ENCODE data around the gene PCDHGA4. TPM values are rescaled to one million over a fixed set of nuclear protein-coding genes. Genes with fewer than 3 reads are reported as not detected.

PCDHGA4 gene
- total RNA-seq, 1 experiment from 2014 or later, result 0.69 TPM

DNA sequence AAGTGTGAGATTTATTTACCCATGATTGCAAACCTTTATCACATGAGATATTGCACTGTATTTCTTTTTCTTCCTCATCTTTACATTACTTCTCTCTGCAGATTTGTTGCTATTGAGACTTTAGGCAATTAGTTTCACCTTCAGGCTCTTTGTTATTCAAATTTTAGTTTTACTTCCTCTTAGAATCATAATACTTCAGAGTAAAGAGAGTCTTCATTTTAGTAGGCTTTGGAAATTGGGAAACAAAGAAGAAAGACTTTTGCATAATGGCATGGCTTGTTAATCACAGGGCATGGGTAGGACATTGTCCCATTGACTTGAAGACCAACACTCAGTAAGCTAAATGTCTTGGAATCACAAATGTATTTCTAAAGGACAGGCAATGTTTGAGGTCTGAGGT is 7.9 kb downstream of the PCDHGA4 start:
- Histone ChIP-seq H3K4me1 (ENCODE audit: control insufficient read depth, insufficient read depth, low read length) (no peaks in the 10 kb centered on the region), H3K4me3 (ENCODE audit: low read depth in 2 of 2, low read length in 2 of 2) (no peak overlapping the region), H3K36me3 (ENCODE audit: control insufficient read depth, insufficient read depth, low read length) (no peaks in the 10 kb centered on the region), H3K27ac (ENCODE audit: low read length) (no peak overlapping the region), H3K27me3 (ENCODE audit: control insufficient read depth, insufficient read depth, low read length) (no peaks in the 10 kb centered on the region), H3K9me3 (ENCODE audit: control insufficient read depth, insufficient read depth, low read depth, low read length) (peaks cover 13% of the 10 kb centered on the region; the same call in 1 of the 2 replicates)
- DNase-seq (ENCODE audit: low read depth, low spot score) (no peak), ATAC-seq (no peak)
- ChIA-PET CTCF (no interaction called here), POLR2A (no interaction called here)
- intact Hi-C loops (cut with micrococcal nuclease; ENCODE audit: unreplicated experiment) (loop anchor here (10.0 kb wide), 1 partner anchor 52 kb away; the partner anchor contains the start of genes PCDHGA10 and PCDHGB7), in situ Hi-C loops (cut with HindIII; ENCODE audit: low pct_unique_long_range_greater_than_20kb, low sequenced_read_pairs) (no loop called here)
- TF ChIP-seq, protein P1, sequence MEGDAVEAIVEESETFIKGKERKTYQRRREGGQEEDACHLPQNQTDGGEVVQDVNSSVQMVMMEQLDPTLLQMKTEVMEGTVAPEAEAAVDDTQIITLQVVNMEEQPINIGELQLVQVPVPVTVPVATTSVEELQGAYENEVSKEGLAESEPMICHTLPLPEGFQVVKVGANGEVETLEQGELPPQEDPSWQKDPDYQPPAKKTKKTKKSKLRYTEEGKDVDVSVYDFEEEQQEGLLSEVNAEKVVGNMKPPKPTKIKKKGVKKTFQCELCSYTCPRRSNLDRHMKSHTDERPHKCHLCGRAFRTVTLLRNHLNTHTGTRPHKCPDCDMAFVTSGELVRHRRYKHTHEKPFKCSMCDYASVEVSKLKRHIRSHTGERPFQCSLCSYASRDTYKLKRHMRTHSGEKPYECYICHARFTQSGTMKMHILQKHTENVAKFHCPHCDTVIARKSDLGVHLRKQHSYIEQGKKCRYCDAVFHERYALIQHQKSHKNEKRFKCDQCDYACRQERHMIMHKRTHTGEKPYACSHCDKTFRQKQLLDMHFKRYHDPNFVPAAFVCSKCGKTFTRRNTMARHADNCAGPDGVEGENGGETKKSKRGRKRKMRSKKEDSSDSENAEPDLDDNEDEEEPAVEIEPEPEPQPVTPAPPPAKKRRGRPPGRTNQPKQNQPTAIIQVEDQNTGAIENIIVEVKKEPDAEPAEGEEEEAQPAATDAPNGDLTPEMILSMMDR (IDR thresholded peaks at IDR 0.05), result no peak
- TF ChIP-seq SIN3A (IDR thresholded peaks at IDR 0.05; ENCODE audit: borderline replicate concordance, insufficient read depth, low read depth, low read length) (no peak), TCF7L2 (IDR thresholded peaks at IDR 0.05; ENCODE audit: low read depth, low read length) (no peak), POLR2AphosphoS5 (IDR thresholded peaks at IDR 0.05; ENCODE audit: low read depth, low read length) (no peak)
- TF ChIP-seq, protein P2, sequence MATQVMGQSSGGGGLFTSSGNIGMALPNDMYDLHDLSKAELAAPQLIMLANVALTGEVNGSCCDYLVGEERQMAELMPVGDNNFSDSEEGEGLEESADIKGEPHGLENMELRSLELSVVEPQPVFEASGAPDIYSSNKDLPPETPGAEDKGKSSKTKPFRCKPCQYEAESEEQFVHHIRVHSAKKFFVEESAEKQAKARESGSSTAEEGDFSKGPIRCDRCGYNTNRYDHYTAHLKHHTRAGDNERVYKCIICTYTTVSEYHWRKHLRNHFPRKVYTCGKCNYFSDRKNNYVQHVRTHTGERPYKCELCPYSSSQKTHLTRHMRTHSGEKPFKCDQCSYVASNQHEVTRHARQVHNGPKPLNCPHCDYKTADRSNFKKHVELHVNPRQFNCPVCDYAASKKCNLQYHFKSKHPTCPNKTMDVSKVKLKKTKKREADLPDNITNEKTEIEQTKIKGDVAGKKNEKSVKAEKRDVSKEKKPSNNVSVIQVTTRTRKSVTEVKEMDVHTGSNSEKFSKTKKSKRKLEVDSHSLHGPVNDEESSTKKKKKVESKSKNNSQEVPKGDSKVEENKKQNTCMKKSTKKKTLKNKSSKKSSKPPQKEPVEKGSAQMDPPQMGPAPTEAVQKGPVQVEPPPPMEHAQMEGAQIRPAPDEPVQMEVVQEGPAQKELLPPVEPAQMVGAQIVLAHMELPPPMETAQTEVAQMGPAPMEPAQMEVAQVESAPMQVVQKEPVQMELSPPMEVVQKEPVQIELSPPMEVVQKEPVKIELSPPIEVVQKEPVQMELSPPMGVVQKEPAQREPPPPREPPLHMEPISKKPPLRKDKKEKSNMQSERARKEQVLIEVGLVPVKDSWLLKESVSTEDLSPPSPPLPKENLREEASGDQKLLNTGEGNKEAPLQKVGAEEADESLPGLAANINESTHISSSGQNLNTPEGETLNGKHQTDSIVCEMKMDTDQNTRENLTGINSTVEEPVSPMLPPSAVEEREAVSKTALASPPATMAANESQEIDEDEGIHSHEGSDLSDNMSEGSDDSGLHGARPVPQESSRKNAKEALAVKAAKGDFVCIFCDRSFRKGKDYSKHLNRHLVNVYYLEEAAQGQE (IDR thresholded peaks at IDR 0.05; ENCODE audit: insufficient read depth in 1 of 2, low read depth in 2 of 2, low read length in 1 of 2), result no peak
- BruUV-seq (replicated peaks), result no TSS peak

DNA sequence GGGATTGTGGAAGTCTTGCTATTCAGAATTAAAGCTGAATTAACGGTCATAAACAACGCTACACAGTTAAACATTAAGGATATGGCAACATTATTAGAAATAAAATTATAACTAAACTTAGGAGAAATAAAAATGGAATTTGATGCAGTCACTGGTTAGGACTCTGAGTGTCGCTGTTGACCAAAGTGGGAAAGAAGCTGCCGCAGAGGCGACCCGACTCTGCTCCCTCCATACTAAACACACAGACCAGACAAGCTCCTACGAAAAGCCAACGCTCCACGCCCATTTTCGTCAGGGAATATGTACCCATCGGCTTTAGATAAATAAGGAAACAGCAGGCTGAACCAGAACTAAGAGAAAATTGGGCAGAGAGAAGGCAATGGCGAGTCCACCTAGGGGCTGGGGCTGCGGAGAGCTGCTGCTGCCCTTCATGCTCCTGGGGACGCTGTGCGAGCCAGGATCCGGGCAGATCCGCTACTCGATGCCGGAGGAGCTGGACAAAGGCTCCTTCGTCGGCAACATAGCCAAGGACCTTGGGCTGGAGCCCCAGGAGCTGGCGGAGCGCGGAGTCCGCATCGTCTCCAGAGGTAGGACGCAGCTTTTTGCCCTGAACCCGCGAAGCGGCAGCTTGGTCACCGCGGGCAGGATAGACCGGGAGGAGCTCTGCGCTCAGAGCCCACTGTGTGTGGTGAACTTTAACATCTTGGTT is 9.3 kb downstream of the PCDHGA4 start, which contains the start of gene PCDHGA5:
Gene PCDHGA5 (plus strand): TSS at position 211 of the 709 bp plus-strand sequence. CDS start 169 bp downstream, at position 380.
- TF ChIP-seq SIN3A (IDR thresholded peaks at IDR 0.05; ENCODE audit: borderline replicate concordance, insufficient read depth, low read depth, low read length) (no peak), POLR2AphosphoS5 (IDR thresholded peaks at IDR 0.05; ENCODE audit: low read depth, low read length) (no peak), TCF7L2 (IDR thresholded peaks at IDR 0.05; ENCODE audit: low read depth, low read length) (no peak)
- TF ChIP-seq, protein P1 (IDR thresholded peaks at IDR 0.05), result no peak
- TF ChIP-seq, protein P2 (IDR thresholded peaks at IDR 0.05; ENCODE audit: insufficient read depth in 1 of 2, low read depth in 2 of 2, low read length in 1 of 2), result no peak
- Histone ChIP-seq H3K4me3 (ENCODE audit: low read depth in 2 of 2, low read length in 2 of 2) (no peak within 1 kb of the TSS), H3K4me1 (ENCODE audit: control insufficient read depth, insufficient read depth, low read length) (no peaks in the 10 kb centered on the region), H3K27me3 (ENCODE audit: control insufficient read depth, insufficient read depth, low read length) (no peaks in the 10 kb centered on the region), H3K27ac (ENCODE audit: low read length) (no peak within 1 kb of the TSS), H3K9me3 (ENCODE audit: control insufficient read depth, insufficient read depth, low read depth, low read length) (peaks cover 13% of the 10 kb centered on the region; the same call in 1 of the 2 replicates), H3K36me3 (ENCODE audit: control insufficient read depth, insufficient read depth, low read length) (no peaks in the 10 kb centered on the region)
- no peak for ATAC-seq
- intact Hi-C loops (cut with micrococcal nuclease; ENCODE audit: unreplicated experiment), result loop anchor here (10.0 kb wide), 1 partner anchor 51 kb away; the partner anchor contains the start of genes PCDHGA10 and PCDHGB7
- no peak for DNase-seq (ENCODE audit: low read depth, low spot score)
- ChIA-PET POLR2A (no interaction called here), CTCF (interaction anchor here (1.5 kb wide), 1 partner anchor 14 kb away, joined by 6 read pairs; the partner anchor contains the start of gene PCDHGB1)
- in situ Hi-C loops (cut with HindIII; ENCODE audit: low pct_unique_long_range_greater_than_20kb, low sequenced_read_pairs), result no loop called here
- no TSS peak for BruUV-seq (replicated peaks)

Measured in Panc1 (cell line).